Measurements from ENCODE around the gene DIDO1.

Gene DIDO1

DNA sequence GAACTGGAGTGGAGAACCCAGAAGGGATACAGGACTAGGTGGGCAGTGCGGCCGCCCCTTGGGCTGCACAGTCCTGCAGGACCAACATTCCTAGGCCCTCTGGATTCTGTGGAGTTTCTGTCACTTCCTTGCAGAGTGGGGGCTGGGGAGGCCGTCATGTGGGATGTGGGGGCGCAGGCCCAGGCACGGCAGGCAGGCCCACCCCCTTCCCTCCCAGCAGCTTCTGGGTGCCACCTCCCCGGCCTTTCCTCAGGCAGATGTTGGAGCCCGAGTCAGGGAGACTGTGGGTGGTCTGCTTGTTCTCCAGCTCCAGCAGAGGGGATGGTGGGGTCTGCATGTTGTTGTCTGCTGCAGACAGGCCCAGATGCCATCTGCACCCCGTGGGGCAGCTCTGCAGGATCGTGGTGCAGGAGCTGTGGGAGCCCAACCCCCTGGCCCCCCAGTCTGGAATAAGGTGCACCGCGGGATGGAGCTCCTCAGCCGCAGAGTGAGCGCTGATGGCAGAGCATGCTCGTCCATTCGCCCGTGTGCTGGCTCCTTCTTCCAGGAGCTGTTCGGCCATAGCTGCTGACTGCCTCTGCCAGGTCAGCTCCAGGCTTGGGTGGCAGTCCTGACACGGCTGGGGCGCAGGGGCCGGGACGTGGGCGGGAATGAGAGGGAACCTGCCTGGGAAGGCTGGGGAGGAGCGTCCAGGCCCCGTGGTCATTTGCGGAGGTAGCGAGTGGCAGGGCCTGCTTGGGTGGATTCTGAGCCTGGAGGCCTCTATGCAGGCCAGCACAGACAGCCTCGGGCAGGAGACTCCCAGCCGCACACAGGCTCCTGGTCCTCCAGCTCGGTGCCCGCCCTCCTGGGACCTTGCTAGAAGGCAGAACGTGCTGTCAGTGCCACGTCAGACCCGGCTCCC is 44.3 kb upstream of the DIDO1 start:
- TF ChIP-seq, protein P1, sequence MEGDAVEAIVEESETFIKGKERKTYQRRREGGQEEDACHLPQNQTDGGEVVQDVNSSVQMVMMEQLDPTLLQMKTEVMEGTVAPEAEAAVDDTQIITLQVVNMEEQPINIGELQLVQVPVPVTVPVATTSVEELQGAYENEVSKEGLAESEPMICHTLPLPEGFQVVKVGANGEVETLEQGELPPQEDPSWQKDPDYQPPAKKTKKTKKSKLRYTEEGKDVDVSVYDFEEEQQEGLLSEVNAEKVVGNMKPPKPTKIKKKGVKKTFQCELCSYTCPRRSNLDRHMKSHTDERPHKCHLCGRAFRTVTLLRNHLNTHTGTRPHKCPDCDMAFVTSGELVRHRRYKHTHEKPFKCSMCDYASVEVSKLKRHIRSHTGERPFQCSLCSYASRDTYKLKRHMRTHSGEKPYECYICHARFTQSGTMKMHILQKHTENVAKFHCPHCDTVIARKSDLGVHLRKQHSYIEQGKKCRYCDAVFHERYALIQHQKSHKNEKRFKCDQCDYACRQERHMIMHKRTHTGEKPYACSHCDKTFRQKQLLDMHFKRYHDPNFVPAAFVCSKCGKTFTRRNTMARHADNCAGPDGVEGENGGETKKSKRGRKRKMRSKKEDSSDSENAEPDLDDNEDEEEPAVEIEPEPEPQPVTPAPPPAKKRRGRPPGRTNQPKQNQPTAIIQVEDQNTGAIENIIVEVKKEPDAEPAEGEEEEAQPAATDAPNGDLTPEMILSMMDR (IDR thresholded peaks at IDR 0.05): no peak
- no peak for TF ChIP-seq ZFX (IDR thresholded peaks at IDR 0.05; ENCODE audit: borderline replicate concordance)
- H3K27ac ChIP-seq: no peak overlapping the region

DNA sequence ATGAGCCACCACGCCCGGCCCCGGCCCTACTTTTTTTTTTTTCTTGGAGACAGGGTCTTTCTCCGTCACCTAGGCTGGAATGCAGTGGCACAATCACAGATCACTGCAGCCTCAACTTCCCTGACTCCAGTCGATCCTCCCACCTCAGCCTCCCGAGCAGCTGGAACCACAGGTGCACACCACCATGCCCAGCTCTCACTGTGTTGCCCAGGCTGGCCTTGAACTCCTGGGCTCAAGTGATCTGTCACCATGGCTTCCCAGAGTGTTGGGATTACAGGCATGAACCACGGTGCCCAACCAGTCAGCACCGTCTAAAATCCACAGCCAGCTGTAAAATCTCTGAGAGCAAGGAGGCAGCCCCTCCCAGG is 43.6 kb upstream of the DIDO1 start:
- no peak overlapping the region for H3K27ac ChIP-seq
- TF ChIP-seq, protein P1 (IDR thresholded peaks at IDR 0.05): no peak
- TF ChIP-seq ZFX (IDR thresholded peaks at IDR 0.05; ENCODE audit: borderline replicate concordance): no peak

DNA sequence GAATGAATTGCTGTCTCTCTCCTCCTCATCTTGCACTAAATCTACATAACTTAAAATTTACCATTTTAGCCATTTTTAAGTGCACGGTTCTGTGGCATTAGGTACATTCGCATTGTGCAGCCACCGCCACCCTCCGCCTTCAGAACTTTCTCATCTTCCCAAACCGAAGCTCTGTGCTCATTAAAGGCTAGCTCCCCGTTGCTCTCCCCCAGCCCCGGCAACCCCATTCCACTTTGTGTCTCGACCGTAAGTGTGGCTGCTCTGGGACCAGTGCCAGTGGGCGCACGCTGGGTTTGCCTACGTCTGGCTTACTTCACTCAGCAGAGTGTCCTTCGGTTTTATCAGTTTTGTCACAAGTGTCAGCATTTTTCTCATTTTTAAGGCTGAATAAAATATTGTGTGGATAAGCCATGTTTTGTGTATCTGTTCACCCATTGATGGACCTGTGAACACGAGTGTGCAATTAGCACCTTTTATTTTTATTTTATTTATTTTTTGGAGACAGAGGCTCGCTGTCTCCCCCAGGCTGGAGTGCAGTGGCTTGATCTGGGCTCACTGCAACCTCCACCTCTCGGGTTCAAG is 43.0 kb upstream of the DIDO1 start:
- no peak overlapping the region for H3K27ac ChIP-seq
- TF ChIP-seq, protein P1 (IDR thresholded peaks at IDR 0.05): no peak
- no peak for TF ChIP-seq ZFX (IDR thresholded peaks at IDR 0.05; ENCODE audit: borderline replicate concordance)

DNA sequence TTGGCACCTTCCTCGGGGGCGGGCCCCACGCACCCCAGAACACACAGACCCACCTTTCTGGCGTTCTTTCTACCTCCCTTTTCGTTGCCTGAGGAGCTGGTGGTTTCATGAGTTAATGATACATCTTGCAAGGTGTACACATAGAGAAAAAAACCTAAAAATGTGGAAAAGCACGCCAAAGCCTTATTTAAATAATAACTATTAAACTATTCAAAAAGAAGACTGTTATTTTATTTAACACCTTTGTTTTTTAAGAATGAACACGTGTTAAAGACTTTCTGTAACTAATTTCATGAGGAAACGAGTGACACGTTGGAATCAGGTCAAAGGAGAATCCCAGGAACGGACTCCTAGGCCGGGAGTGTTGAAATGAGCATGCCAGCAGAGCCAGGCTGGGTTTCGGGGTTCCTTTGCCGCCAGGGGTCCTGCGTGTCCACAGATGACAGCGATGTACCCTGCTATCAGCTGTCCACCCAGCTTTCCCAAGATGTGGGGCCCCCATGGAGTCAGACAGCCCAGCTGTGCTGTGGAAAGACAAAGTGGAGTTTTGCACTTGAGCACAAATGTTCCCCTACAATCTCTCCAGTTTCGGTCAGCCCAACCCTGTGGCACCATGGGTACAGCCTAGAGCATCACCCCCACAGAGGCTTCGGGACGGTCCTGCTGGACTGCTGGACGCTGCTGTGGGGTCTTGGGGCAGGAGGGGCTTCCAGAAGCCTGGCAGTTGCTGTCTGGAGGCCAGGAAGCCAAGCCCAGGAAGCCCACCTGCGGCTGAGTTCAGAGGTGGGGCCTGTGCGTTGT is 42.3 kb upstream of the DIDO1 start:
- no peak for TF ChIP-seq ZFX (IDR thresholded peaks at IDR 0.05; ENCODE audit: borderline replicate concordance)
- TF ChIP-seq, protein P1 (IDR thresholded peaks at IDR 0.05): no peak
- H3K27ac ChIP-seq: no peak overlapping the region

DNA sequence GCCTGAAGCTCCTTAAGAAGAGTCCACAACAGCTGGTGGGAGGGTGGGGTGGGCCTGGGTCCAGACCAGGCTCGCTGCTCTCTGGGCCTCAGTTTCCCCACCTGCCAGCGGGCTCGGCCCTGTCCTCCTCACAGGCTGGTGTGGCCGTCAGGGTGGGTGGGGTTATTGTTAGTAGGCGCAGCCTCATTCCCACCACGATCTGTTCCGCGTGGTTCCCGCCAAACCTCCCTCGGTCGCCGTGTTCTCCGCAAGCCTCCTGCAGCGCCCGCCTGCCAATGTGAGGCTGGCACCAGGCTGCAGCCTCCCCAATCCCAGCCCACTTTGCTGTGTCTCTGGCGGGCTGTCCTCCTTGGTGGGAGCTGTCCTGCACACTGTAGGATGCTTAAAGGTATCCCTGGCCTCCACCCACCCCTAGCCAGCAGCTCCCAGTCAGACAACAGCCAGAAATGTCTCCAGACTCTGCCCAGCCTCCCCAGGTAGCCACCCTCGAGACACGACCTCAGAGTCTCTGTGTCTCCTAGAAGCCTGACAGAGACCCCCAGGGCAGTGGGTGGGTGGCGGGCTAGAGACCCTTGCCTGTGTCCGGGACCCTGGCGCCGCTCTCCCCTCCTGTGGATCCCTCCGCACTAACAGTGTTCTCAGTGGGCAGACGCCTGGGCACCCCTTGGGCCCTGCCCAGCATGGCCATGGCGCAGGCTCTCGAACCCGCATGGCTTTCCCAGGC is 41.5 kb upstream of the DIDO1 start:
- H3K27ac ChIP-seq: no peak overlapping the region
- TF ChIP-seq, protein P1 (IDR thresholded peaks at IDR 0.05): no peak
- no peak for TF ChIP-seq ZFX (IDR thresholded peaks at IDR 0.05; ENCODE audit: borderline replicate concordance)

DNA sequence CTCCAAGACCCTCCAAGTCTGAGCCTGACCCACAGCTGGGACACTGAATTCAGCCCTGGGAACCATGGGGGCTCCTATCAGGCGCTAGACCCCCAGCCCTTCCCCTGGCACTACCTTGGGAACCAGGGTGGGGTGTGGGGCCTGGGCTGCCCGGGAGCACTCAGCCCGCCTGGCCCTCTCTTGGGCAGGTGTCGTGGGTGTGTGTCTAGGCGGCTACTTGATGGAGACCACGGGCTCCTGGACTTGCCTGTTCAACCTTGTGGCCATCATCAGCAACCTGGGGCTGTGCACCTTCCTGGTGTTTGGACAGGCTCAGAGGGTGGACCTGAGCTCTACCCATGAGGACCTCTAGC is 40.8 kb upstream of the DIDO1 start:
- TF ChIP-seq, protein P1 (IDR thresholded peaks at IDR 0.05): no peak
- no peak for TF ChIP-seq ZFX (IDR thresholded peaks at IDR 0.05; ENCODE audit: borderline replicate concordance)
- no peak overlapping the region for H3K27ac ChIP-seq
